ENCODE measurements around the gene MIF. TPM values are rescaled to one million over a fixed set of nuclear protein-coding genes. Genes with fewer than 3 reads are reported as not detected.
"Not testable (repeated sequence)": the region's sequence is repeated elsewhere in the genome, so short reads cannot be mapped to it uniquely, and the experiment has no call there.

The MIF gene
- total RNA-seq, 1 donor from 2014 or later = 227 TPM

- DNase-seq (peak; percentile 100), ATAC-seq (ENCODE audit: poor library complexity) (peak; percentile 99)
- intact Hi-C loops (cut with DNase I) = no loop called here
Observed at GRCh38 chr22:23913661-23914353, 19.6 kb downstream of the MIF start.

- intact Hi-C loops (cut with DNase I) = no loop called here
- no peak for ATAC-seq (ENCODE audit: poor library complexity)
- DNase-seq = no peak
Observed at GRCh38 chr22:23915290-23915689, 21.1 kb downstream of the MIF start.

- DNase-seq; intact Hi-C loops (cut with DNase I); ATAC-seq (ENCODE audit: poor library complexity): not testable (repeated sequence)
Observed at GRCh38 chr22:23920267-23920611, 26.1 kb downstream of the MIF start.

GRCh38 chr22:23921586-23922201, 27.5 kb downstream of the MIF start:
- ATAC-seq (ENCODE audit: poor library complexity); intact Hi-C loops (cut with DNase I); DNase-seq: not testable (repeated sequence)

GRCh38 chr22:23922921-23923320, 28.7 kb downstream of the MIF start:
- intact Hi-C loops (cut with DNase I) = no loop called here
- no peak for DNase-seq
- ATAC-seq (ENCODE audit: poor library complexity) = no peak

- ATAC-seq (ENCODE audit: poor library complexity) (no peak), DNase-seq (no peak)
- intact Hi-C loops (cut with DNase I) = no loop called here
Observed at GRCh38 chr22:23925020-23925606, 30.9 kb downstream of the MIF start.

GRCh38 chr22:23926561-23926960, 32.4 kb downstream of the MIF start:
- ATAC-seq (ENCODE audit: poor library complexity) (no peak), DNase-seq (no peak)
- intact Hi-C loops (cut with DNase I) = no loop called here

GRCh38 chr22:23938328-23939016, 44.3 kb downstream of the MIF start:
- intact Hi-C loops (cut with DNase I) = no loop called here
- DNase-seq (no peak), ATAC-seq (ENCODE audit: poor library complexity) (no peak)

- DNase-seq (no peak), ATAC-seq (ENCODE audit: poor library complexity) (no peak)
- intact Hi-C loops (cut with DNase I) = no loop called here
Observed at GRCh38 chr22:23939017-23939357, 44.8 kb downstream of the MIF start.

GRCh38 chr22:23940166-23940565, 46.0 kb downstream of the MIF start:
- intact Hi-C loops (cut with DNase I); DNase-seq; ATAC-seq (ENCODE audit: poor library complexity): not testable (repeated sequence)

Other genes with a start within 250 kb of the MIF start
- not detected for gene RGL4, start 203.4 kb upstream of the MIF start, total RNA-seq
- 2.8 TPM for gene ZNF70, start 143.3 kb upstream of the MIF start, total RNA-seq
- gene VPREB3, start 140.0 kb upstream of the MIF start, total RNA-seq = 0.51 TPM
- not detected for gene C22orf15, start 131.4 kb upstream of the MIF start, total RNA-seq
- gene CHCHD10, start 126.4 kb upstream of the MIF start, total RNA-seq = 1,600 TPM
- 25.3 TPM for gene MMP11, start 121.5 kb upstream of the MIF start, total RNA-seq
- gene SMARCB1, start 107.4 kb upstream of the MIF start, total RNA-seq = 46.6 TPM
- gene DERL3, start 55.4 kb upstream of the MIF start, total RNA-seq = 2.8 TPM
- gene SLC2A11, start 36.5 kb upstream of the MIF start, total RNA-seq = 19.8 TPM
- gene GSTT2B, start 66.8 kb downstream of the MIF start, total RNA-seq = 3.4 TPM
- gene DDTL, start 72.5 kb downstream of the MIF start, total RNA-seq = 1.7 TPM
- gene DDT, start 80.1 kb downstream of the MIF start, total RNA-seq = 148 TPM
- gene GSTT2, start 85.8 kb downstream of the MIF start, total RNA-seq = 0.62 TPM
- gene GSTT4, start 111.1 kb downstream of the MIF start, total RNA-seq = not detected
- 37.4 TPM for gene CABIN1, start 116.9 kb downstream of the MIF start, total RNA-seq

Data from Right ventricle myocardium superior (tissue), 1 donor.